Pancreas (tissue), 10 donors: Measurements from ENCODE around the gene ACTG1. TPM values are rescaled to one million over a fixed set of nuclear protein-coding genes. Genes with fewer than 3 reads are reported as not detected.

ENCODE experiments used
- ATAC-seq, 4 donors: fragments of 200-7000 bp; cut with Tn5 transposase; one replicate each; pipeline versions ENCODE4 v1.8.0 to v1.9.1; 2020; ENCODE audit warnings: mild to moderate bottlenecking in 4 of 4, moderate library complexity in 4 of 4
- DNase-seq, 6 donors: peaks; one replicate each; pipeline ENCODE4 v3.0.0-alpha.2; 2020
- FAIRE-seq: peaks from 2 replicates; lab custom pipeline; 2012; peaks lifted over from hg19 to GRCh38; lab: Jason Lieb, UNC
- H3K27ac ChIP-seq, 4 donors: fragments of 200-600 bp; sonication (generic); 1 replicate in 3 of 4; 2 replicates in 1 of 4; pipeline versions ENCODE4 v1.5.0 to v1.8.0; 2020
- H3K27me3 ChIP-seq, 4 donors: fragments of 200-600 bp; one replicate each; pipeline ENCODE4 v1.8.0; 2021
- H3K36me3 ChIP-seq, 3 donors: fragments of 200-600 bp; sonication (generic) in 1 of 3; one replicate each; pipeline versions ENCODE4 v1.5.0 to v1.8.0; 2020 to 2021
- H3K4me1 ChIP-seq, 3 donors: fragments of 200-600 bp; one replicate each; pipeline ENCODE4 v1.8.0; 2021
- H3K4me3 ChIP-seq, 4 donors: fragments of 200-600 bp; sonication (generic) in 2 of 4; one replicate each; pipeline versions ENCODE4 v1.5.0 to v1.8.0; 2020 to 2021
- H3K9me3 ChIP-seq, 4 donors: fragments of 200-600 bp; one replicate each; pipeline ENCODE4 v1.8.0; 2021
- WGBS, 2 donors: extraction: QIAGEN DNeasy Blood & Tissue Kit; methylation state at CpG; one replicate each; pipeline ENCODE4 v1.1.7; 2013; 5-methylcytosine and 5-hydroxymethylcytosine counted together
- intact Hi-C, 3 donors: fragments of 100-400 bp; cut with DNase I; formaldehyde crosslinking; loops; one replicate each; pipeline versions ENCODE4 v1.11.1 to v1.14.2; 2022
- polyA plus RNA-seq, 2 donors: library from polyadenylated mRNA; stranded (reverse); fragments of 200-250 nt; gene quantifications; one replicate each; pipeline ENCODE4 v1.2.3, GENCODE V29; 2013
- total RNA-seq, 6 donors: library from RNA; stranded (reverse); fragmentation: NEBNext Ultra II Directional in 4 of 6; extraction: Animal tissue kit (Norgen Biotek cat#: 25700) in 4 of 6; gene quantifications; one replicate each; pipeline versions ENCODE4 v1.2.1 to v1.2.4, GENCODE V29; 2021 to 2023
- TF ChIP-seq, protein P1 (sequence below), 4 donors: fragments of 200-600 bp; sonication (generic) in 3 of 4; IDR thresholded peaks; one replicate each; pipeline versions ENCODE4 v1.5.0 to v1.8.0; 2021; ENCODE audit warnings: antibody characterized with exemption in 4 of 4
- donor health status: healthy with polysubstance abuse.
- donor health status: DM: no; HTN: no; CAD: no; lungs with moderate emphysema.
- donor health status: DM: no; HTN: no; CAD: no.
- donor health status: control.
- donor health status: control.
- donor health status: Bipolar disorder and iron deficiency.
- donor health status: DM: yes; HTN: yes; CAD: no.
- donor health status: DM: no; HTN: no; CAD: no.
- donor health status: DM: no; HTN: no; CAD: no.
- donor health status: DM: yes; HTN: yes; CAD: no.

Gene ACTG1
- total and polyA plus RNA-seq, 8 donors: 889 to 2,872 (median 1,674) TPM

DNA sequence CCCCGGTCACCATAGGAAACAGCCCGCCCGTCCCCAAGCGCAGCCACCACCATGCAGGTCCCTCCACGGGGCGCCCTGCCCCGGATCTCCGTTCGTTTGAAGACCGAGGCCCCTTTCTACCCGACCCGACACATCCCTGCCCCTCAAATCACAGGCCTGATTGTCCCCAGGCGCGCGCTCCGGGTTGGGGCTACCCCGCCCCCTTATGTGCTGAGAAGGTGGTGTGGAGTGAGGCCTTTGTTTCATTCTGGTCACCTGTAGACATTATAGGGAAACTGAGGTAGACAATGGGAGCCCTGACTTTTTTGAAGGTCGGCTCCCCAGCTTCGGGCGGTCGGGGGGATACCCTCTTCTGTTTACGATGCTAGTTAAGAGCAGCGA, 763 bp upstream of the ACTG1 start:
- WGBS, 2 donors: 1 to 2% methylated on average over 22 to 23 of the region's 23 CpGs
- peak overlapping the region; percentile 39 to 97 (median 76) for H3K4me3 ChIP-seq

DNA sequence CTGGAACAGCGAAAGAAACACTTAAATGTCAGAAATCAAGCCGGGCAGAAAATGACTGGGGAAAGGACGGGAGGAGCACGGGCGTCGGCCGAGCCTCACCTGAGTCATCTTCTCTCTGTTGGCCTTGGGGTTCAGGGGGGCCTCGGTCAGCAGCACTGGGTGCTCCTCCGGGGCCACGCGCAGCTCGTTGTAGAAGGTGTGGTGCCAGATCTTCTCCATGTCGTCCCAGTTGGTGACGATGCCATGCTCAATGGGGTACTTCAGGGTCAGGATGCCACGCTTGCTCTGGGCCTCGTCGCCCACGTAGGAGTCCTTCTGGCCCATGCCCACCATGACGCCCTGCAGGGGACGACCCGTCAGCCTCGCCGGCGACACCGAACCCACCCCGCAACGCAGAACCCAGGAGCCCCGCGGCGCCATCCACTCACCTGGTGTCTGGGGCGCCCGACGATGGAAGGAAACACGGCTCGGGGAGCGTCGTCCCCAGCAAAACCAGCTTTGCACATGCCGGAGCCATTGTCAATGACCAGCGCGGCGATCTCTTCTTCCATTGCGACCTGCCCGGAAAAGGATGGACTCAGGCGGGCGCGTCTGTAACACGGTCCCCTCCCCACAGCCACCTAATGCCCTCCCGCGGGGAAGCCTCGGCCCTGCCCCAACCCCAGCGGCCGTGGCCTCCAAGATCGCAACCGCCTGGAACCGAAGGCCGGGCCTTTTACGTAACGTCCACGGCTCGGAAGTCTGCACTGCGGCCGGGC, 616 bp downstream of the ACTG1 start:
- 1% methylated on average over 57 to 62 of the region's 62 CpGs for WGBS, 2 donors
- H3K27me3 ChIP-seq: no peaks in the 10 kb centered on the region
- peak in 4 of 6 donors; percentile 57 to 87 (median 62) for DNase-seq
- ATAC-seq: peak; percentile 1 to 10 (median 4)
- no peaks in the 10 kb centered on the region for H3K9me3 ChIP-seq
- H3K27ac ChIP-seq: peak overlapping the region; percentile 84 to 100 (median 98)
- TF ChIP-seq, protein P1, sequence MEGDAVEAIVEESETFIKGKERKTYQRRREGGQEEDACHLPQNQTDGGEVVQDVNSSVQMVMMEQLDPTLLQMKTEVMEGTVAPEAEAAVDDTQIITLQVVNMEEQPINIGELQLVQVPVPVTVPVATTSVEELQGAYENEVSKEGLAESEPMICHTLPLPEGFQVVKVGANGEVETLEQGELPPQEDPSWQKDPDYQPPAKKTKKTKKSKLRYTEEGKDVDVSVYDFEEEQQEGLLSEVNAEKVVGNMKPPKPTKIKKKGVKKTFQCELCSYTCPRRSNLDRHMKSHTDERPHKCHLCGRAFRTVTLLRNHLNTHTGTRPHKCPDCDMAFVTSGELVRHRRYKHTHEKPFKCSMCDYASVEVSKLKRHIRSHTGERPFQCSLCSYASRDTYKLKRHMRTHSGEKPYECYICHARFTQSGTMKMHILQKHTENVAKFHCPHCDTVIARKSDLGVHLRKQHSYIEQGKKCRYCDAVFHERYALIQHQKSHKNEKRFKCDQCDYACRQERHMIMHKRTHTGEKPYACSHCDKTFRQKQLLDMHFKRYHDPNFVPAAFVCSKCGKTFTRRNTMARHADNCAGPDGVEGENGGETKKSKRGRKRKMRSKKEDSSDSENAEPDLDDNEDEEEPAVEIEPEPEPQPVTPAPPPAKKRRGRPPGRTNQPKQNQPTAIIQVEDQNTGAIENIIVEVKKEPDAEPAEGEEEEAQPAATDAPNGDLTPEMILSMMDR (IDR thresholded peaks at IDR 0.05): no peak
- peak overlapping the region; percentile 77 to 97 (median 88) for H3K4me3 ChIP-seq
- peaks cover 6 to 19% (median 9%) of the 10 kb centered on the region in 3 donors for H3K4me1 ChIP-seq
- FAIRE-seq: no peak
- peaks cover 9 to 21% (median 18%) of the 10 kb centered on the region in 3 donors for H3K36me3 ChIP-seq
- intact Hi-C loops: loop anchor here in 1 of 3 donors (2.0 kb wide), 1 partner anchor 115 kb away; no protein-coding TSS in a partner anchor

More for the DNA sequence above, 763 bp upstream of the ACTG1 start:
- intact Hi-C loops: no loop called here
- FAIRE-seq (no peak), ATAC-seq (peak in 3 of 4 donors; percentile 16 to 33 (median 31)), DNase-seq (peak in 5 of 6 donors; percentile 67 to 81 (median 72))
- Histone ChIP-seq H3K27ac (peak overlapping the region; percentile 97 to 100 (median 100)), H3K27me3 (no peaks in the 10 kb centered on the region), H3K4me1 (peaks cover 6 to 24% (median 9%) of the 10 kb centered on the region in 3 donors), H3K9me3 (no peaks in the 10 kb centered on the region), H3K36me3 (peaks cover 9 to 21% (median 18%) of the 10 kb centered on the region in 3 donors)
- TF ChIP-seq, protein P1 (IDR thresholded peaks at IDR 0.05): no peak

DNA sequence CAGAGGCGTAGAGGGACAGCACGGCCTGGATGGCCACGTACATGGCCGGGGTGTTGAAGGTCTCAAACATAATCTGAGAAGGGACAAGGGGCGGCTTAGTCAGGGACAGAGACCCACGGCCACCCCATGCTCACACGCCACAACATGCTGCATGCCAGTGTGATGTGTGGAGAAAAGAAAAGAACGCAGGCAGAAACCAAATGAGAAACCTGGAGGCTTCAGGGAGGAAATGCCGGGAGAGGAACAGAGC, 1.1 kb downstream of the ACTG1 start:
- Histone ChIP-seq H3K36me3 (peaks cover 9 to 21% (median 18%) of the 10 kb centered on the region in 3 donors), H3K4me3 (peak overlapping the region; percentile 77 to 97 (median 88)), H3K9me3 (no peaks in the 10 kb centered on the region), H3K4me1 (peaks cover 6 to 18% (median 9%) of the 10 kb centered on the region in 3 donors), H3K27me3 (no peaks in the 10 kb centered on the region), H3K27ac (peak overlapping the region; percentile 84 to 100 (median 98))
- intact Hi-C loops: loop anchor here in 1 of 3 donors (2.0 kb wide), 1 partner anchor 115 kb away; no protein-coding TSS in a partner anchor
- TF ChIP-seq, protein P1 (IDR thresholded peaks at IDR 0.05): no peak
- DNase-seq (no peak), ATAC-seq (no peak), FAIRE-seq (no peak)
- 0 to 1% methylated on average over 9 of the region's 9 CpGs for WGBS, 2 donors

DNA sequence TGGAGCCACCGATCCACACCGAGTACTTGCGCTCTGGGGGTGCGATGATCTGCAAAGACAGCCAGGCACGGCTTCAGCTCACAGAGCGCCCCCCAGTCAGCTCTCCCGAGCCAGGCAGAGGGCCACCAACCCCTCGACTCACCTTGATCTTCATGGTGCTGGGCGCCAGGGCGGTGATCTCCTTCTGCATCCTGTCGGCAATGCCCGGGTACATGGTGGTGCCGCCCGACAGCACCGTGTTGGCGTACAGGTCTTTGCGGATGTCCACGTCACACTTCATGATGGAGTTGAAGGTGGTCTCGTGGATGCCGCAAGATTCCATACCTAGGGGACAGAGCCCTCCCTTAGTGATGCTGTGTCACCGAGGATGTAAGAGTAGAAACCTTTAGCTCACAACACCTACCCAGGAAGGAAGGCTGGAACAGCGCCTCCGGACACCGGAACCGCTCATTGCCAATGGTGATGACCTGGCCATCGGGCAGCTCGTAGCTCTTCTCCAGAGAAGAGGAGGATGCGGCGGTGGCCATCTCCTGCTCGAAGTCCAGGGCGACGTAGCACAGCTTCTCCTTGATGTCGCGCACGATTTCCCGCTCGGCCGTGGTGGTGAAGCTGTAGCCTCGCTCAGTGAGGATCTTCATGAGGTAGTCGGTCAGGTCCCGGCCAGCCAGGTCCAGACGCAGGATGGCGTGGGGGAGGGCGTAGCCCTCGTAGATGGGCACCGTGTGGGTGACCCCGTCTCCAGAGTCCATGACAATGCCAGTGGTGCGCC, 1.6 kb downstream of the ACTG1 start:
- TF ChIP-seq, protein P1 (IDR thresholded peaks at IDR 0.05): no peak
- H3K27me3 ChIP-seq: no peaks in the 10 kb centered on the region
- H3K36me3 ChIP-seq: peaks cover 9 to 21% (median 18%) of the 10 kb centered on the region in 3 donors
- H3K4me3 ChIP-seq: peak overlapping the region; percentile 77 to 97 (median 88)
- intact Hi-C loops: loop anchor here in 1 of 3 donors (2.0 kb wide), 1 partner anchor 114 kb away; no protein-coding TSS in a partner anchor
- WGBS, 2 donors: 2% methylated on average over 46 to 48 of the region's 48 CpGs
- DNase-seq (peak in 4 of 6 donors; percentile 50 to 83 (median 68)), FAIRE-seq (no peak), ATAC-seq (no peak)
- no peaks in the 10 kb centered on the region for H3K9me3 ChIP-seq
- peak overlapping the region in 3 of 4 donors; percentile 84 to 100 (median 100) for H3K27ac ChIP-seq
- peaks cover 4 to 13% (median 6%) of the 10 kb centered on the region in 3 donors for H3K4me1 ChIP-seq
